SK-N-DZ (cell line): ENCODE measurements around the gene RIPOR3.
"Not testable (repeated sequence)": the region's sequence is repeated elsewhere in the genome, so short reads cannot be mapped to it uniquely, and the experiment has no call there.

Experiments used
- DNase-seq: peaks from one replicate; pipeline ENCODE4 v3.0.0-alpha.2; 2015; ENCODE audit warnings: low spot score

RIPOR3 gene

DNA sequence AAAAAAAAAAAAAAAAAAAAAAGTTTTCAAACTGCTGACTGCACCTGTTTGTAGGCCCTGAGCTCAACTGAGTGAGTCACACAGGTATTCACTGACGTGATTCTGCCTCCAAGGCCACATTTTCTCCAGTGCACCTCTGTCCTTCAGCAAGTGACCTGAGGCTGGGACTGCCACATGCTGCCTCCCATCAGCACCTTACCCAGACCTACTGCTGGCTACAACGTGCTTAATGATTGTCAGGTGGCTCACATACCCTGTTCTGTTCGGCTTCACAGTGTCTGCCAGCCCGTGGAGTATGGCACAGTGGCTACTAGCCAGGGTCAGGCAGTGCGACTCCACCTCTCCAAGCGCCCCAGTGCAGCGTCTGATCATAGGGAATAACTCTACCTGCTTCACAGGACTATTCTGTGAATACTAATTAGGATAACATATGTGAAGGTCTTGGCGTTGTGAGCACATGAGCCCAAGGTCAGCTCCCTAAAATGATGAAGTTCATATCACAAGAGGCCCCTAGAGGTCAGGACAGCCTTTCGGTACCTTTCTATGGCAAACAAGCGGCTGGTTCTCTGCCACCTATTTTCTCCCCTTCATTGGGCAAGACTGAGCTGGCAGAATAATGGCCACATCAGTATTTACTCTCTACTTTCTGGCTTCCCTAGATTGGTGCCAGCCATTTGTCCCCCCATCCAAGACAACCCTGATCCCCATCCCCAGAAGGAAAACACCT is 28.1 kb downstream of the RIPOR3 start:
- DNase-seq, result no peak

DNA sequence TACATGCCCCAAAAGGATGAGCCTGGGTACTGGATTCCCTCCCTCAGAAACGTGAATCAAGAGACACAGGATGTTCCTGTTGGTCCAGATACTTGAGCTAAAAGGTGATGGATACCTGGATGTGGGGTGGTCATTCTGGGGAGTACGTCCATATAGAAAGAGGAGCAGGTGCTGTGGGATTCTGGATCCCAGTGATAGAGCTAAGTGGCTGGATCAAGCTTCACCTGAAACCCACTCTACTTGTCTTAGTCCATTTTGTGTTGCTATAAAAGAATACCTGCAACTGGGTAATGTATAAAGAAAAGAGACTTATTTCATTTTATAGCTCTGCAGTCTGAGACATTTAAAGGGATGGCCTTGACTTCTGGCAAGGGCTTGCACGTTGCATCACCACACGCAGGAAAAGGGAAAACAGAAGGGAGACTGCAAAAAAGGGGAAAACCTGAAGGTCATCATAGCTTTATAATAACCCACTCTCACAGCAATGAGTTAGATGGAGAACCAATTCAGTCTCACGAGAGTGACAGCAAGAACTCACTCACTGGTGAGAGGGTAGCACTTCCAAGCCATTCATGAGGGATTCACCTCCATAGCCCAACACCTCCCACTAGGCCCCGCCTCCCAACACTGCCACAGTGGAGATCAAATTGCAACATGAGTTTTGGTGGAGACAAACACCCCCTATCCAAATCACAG is 31.2 kb downstream of the RIPOR3 start:
- DNase-seq, result no peak

GRCh38 chr20:50658804-50659380 is 32.5 kb downstream of the RIPOR3 start:
- no peak for DNase-seq

DNA sequence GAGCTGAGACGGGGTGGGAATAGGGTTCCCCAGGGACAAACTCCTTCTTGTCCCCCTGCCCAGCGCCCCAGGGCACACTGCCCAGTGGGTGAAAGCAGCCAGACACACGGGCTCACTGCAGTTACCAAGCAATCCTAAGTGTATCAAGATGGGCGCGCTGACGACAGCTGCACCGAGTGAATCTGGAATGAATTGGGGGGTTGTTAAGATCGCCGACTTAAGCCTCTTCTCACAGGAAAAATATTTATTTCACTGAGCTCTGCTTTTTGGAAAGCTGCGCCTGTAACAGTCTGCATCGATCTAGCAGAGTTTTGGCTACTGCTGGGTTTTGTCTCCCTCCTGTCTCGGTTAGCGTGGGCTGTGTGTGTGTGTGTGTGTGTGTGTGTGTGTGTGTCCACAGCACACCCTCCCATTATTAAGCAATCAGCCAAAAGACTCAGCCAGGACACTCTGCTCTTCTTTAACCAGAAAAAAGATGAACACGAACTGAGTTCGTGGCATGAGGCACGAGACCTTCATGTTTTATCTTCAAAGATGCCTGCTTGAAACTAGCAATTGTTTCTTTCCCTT is 35.9 kb downstream of the RIPOR3 start:
- DNase-seq, result no peak

DNA sequence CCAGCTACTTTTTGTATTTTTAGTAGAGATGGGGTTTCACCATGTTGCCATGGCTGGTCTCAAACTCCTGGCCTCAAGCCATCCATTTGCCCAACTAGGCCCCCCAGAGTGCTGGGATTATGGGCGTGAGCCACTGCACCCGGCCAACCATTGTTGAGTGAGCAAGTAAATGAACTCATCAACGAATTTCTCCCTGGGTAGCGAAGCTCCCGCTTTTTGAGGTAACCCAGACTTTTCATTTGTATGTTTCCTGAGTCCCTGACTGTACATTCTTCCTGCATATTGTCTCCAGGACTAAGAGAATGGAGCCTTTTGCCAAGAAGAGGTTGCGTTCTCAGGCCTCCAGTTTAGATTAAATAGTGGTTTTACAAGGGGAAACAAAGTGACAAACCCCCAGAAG is 36.4 kb downstream of the RIPOR3 start:
- no peak for DNase-seq

GRCh38 chr20:50652702-50653294 is 38.5 kb downstream of the RIPOR3 start:
- no peak for DNase-seq

DNA sequence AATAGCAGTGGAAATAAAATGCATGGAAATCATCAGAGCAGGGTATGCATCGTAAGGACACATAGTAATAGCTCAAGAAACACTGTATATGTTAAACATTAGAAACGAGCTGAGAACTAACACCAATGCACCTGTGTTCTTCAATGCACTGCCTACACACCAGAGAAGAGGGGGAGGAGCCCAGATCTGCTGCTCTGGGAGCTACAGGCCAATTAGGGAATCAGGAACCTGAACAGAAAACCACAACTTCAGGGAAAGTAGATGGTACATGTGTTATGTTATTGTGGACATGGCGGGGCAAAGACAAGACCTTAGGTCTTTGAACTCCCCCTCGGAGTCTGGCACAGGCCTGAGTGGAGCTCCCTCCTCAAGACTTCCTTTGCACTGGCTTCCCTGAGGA is 39.7 kb downstream of the RIPOR3 start:
- no peak for DNase-seq

- DNase-seq, result no peak
Observed at GRCh38 chr20:50649590-50649989, 41.8 kb downstream of the RIPOR3 start.

GRCh38 chr20:50648651-50649050 is 42.7 kb downstream of the RIPOR3 start:
- DNase-seq, result no peak

DNA sequence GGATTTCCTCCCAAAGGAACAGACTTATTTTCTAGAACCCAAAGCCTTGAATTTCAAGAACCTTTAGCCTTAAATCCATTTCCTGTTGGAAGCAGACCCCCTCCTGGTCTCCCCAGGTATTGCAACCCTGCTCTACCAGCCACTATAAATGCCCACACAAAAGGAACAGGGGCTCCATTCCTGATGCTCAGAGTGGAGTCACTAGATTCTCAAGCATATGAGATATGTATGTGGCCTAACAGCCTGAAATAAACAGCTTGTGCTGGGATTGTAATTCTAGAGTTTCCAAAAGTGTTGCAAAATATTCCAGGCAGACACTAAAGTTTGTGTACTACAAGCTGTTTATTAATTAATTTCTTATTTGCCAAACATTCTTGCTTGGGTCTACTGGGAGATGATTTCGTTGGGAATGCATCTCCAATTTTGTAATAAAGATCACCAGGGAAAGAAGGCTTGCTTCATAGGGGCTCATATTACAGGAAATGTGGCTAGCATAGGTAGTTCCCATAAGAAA is 44.8 kb downstream of the RIPOR3 start:
- no peak for DNase-seq

DNA sequence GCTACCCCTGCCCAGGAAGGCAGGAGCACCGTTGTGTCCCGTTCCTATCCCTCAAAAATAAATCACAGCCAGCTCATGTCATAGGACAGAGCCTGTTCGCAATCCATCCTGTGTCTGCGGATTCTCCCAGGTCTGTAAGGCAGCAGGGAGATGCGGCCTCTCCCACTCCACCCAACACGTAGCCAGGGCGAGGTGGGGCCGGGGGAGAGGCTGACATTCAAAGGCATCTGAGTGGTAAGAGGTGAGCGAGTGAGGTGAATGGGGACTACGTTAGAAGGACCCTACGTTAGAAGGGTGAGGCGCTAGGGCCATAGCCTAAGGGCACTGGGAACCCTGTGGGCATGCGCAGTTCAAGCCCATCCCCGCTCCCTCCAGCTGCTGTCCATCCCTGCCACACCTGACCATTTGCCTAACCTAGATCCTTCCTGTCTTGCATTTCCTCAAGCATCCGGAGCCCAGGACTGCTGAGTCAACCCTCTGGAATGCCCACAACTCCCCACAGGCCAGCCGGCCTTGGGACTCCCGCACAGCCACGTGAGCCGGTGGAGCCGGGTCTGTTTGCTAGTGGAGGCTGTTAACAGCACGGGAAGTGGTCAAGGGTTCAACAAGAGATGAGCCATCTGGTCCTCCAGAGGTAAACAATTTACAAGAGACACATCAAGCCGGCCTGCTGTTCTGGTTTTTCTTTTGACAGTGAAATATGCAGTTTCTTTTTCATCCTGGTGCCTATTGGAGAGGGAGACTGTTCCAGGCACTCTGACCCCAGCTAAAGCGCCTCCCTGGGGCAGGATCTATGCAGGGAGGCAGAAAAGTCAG is 45.9 kb downstream of the RIPOR3 start:
- DNase-seq, result no peak

DNA sequence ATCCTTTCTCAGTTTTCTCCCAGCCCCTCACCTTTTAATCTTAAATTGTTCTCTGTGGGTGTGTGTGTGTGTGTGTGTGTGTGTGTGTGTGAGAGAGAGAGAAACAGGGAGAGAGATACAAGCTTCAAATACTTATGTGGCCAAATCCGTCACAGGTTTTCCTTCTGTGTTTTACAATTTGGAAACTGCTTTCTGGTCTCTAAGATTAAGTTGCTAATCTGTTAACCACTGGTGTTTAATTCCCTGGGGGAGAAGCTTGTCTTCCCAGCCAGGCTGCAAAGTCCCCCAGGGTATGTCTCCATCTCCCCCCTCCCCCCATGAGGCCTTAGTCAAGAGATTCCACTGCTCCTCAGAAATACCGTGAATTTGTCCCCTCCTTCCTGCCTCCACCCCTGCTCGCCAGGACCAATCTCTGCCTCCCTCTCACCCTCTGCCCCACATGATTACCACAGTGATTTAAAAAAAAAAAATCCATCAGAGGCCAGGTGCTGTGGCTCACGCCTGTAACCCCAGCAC is 49.0 kb downstream of the RIPOR3 start:
- DNase-seq, result no peak

- not testable (repeated sequence) for DNase-seq
Observed at GRCh38 chr20:50641625-50642287, 49.6 kb downstream of the RIPOR3 start.

DNA sequence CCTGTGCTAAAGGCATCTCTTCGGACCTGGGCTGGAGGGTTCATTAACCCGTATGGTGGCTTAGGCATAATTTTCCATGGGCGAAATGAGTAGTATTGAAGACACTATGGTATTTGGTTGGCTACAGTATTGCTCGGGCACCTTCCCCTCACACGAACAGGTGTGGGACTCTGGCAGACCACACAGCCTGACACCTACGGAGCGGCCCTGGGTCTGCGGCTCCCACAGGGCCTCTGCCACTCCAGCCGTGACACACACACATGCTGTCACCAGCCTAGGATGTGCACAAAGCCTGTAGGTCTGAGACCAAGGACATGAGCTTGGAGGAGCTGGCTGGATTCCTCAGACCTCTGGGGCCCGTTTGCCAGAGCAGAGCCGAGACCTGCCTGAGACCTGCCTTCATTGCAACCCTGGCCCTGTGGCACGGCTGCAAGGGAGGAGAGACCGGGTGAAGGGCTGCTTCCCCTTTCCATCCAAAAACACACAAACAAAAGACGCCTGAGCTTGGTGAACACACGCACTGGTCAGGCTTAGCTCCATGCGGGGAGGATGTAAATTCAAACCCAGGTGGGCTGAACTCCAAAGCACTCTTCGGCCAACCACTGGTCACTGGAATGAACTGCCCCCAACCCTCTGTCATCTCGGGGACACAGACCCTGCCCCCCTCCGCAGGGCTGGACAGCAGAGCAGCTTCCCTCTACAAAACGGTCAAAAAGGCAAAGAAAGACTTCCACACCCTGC is 51.2 kb downstream of the RIPOR3 start:
- DNase-seq, result not testable (repeated sequence)

DNA sequence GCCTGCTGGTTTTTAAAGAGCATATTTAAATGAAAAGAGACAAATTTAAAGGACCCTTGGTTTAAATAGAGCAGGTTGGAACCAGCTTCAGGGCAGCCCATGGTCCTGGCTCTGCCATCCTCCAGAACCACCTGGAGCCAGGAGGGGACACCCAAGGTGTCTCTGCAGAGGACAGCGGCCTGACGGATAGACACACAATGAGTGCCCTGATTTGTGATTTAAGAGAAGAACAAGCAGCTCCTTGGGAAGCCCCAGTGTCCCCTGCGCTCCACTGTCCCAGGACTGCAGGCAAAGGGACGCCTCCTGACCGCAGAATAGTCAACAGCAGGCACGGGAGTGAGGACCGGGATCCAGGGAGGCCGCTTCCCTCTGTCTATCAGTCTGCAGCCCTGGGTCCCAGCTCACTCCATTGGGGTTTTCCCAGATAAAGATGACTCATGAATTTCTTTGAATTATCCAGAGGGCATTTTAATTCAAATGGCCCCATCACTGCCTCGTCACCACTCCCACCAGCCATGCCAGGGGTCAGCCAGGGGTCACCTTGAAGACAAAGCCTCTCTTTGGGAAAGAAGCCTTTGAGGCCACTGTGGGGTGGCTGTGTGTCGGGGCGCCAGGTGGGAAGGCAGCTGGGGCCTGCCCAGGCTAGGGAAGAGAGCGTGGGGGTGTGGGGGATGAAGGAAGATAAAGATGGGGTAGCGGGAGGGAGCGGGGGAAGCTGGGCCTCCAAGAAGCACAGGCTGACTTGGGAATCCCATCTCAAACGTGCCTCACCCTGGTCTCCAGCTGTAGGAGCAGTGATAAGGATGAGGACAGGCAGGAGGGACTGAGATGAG is 53.1 kb downstream of the RIPOR3 start:
- DNase-seq, result not testable (repeated sequence)

GRCh38 chr20:50636601-50637540 is 54.5 kb downstream of the RIPOR3 start:
- no peak for DNase-seq
